HL-60 (cell line): ENCODE results near the gene FBXL17.

Experiments
- DNase-seq, 2 experiments: peaks; one replicate each; pipeline ENCODE4 v3.0.0-alpha.2; 2010 to 2020; ENCODE audit warnings: low read depth in 1 of 2, low spot score in 1 of 2
- H3K27ac ChIP-seq: fragments of 250-450 bp; sonication (Bioruptor Pico); replicated peaks from 2 replicates; pipeline ENCODE4 v1.5.1; 2020; ENCODE audit warnings: mild to moderate bottlenecking, moderate library complexity
- H3K27me3 ChIP-seq: fragments of 250-450 bp; sonication (Bioruptor Pico); 2 replicates; pipeline ENCODE4 v1.5.1; 2021; ENCODE audit warnings: mild to moderate bottlenecking, moderate library complexity; ENCODE audit not compliant: insufficient read depth, poor library complexity, severe bottlenecking
- H3K4me3 ChIP-seq: replicated peaks from 2 replicates; pipeline ENCODE4 v1.5.1; 2011; ENCODE audit warnings: mild to moderate bottlenecking, control low read depth, low read length; ENCODE audit not compliant: insufficient read depth
- GABPA ChIP-seq: IDR thresholded peaks from 2 replicates; pipeline ENCODE4 v1.6.1; 2012; ENCODE audit warnings: low read depth
- POLR2AphosphoS5 ChIP-seq: IDR thresholded peaks from 2 replicates; pipeline ENCODE4 v1.6.1; 2012; ENCODE audit warnings: low read depth
- SPI1 ChIP-seq: IDR thresholded peaks from 2 replicates; pipeline ENCODE4 v1.6.1; 2012; ENCODE audit warnings: low read depth, mild to moderate bottlenecking, borderline replicate concordance
- TF ChIP-seq, protein P1 (sequence below): IDR thresholded peaks from 2 replicates; pipeline ENCODE4 v1.6.1; 2012; ENCODE audit warnings: low read depth; ENCODE audit not compliant: insufficient replicate concordance
- TF ChIP-seq, protein P2 (sequence below): IDR thresholded peaks from one replicate; pipeline ENCODE4 v1.5.1; 2011; ENCODE audit warnings: low read length, control low read depth, inconsistent platforms; ENCODE audit not compliant: insufficient read depth

Gene FBXL17

DNA sequence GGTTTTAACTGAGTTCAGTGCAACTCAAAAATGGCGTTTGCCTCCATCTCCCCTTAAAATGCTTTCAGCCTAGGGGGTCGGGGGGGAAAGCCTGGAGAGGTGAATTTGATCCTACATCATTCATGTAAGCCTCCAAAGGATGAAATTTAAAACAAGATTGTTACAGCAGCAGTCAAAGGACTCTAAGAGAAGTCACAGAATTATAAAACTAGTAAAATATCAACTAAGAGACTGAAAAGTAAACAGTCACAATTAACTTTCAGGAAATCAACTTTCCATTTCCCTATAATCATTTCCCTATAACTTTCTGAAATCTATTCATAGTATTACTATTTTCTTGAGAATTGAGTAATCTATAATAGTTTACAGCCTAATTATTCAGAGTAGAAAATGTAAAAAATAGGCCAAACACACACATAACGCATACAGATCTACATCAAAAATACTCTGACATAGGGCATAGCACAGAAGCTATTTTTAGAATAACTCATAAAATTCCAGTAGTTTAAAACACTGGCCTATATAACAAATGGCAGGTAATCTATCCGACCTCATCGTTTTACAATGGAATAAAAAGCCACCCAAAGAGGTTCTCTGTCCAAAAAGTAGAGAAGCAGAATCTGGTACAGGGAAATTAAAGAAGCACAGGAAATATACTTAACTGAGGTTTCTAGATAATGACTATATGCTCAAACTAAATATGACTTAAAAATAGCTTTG is 37.6 kb downstream of the FBXL17 start:
- H3K4me3 ChIP-seq, result no peak overlapping the region
- H3K27me3 ChIP-seq, result no peaks in the 10 kb centered on the region
- TF ChIP-seq, protein P1, sequence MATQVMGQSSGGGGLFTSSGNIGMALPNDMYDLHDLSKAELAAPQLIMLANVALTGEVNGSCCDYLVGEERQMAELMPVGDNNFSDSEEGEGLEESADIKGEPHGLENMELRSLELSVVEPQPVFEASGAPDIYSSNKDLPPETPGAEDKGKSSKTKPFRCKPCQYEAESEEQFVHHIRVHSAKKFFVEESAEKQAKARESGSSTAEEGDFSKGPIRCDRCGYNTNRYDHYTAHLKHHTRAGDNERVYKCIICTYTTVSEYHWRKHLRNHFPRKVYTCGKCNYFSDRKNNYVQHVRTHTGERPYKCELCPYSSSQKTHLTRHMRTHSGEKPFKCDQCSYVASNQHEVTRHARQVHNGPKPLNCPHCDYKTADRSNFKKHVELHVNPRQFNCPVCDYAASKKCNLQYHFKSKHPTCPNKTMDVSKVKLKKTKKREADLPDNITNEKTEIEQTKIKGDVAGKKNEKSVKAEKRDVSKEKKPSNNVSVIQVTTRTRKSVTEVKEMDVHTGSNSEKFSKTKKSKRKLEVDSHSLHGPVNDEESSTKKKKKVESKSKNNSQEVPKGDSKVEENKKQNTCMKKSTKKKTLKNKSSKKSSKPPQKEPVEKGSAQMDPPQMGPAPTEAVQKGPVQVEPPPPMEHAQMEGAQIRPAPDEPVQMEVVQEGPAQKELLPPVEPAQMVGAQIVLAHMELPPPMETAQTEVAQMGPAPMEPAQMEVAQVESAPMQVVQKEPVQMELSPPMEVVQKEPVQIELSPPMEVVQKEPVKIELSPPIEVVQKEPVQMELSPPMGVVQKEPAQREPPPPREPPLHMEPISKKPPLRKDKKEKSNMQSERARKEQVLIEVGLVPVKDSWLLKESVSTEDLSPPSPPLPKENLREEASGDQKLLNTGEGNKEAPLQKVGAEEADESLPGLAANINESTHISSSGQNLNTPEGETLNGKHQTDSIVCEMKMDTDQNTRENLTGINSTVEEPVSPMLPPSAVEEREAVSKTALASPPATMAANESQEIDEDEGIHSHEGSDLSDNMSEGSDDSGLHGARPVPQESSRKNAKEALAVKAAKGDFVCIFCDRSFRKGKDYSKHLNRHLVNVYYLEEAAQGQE, result no peak
- no peak for TF ChIP-seq GABPA
- no peak for TF ChIP-seq POLR2AphosphoS5
- no peak for TF ChIP-seq SPI1
- TF ChIP-seq, protein P2, sequence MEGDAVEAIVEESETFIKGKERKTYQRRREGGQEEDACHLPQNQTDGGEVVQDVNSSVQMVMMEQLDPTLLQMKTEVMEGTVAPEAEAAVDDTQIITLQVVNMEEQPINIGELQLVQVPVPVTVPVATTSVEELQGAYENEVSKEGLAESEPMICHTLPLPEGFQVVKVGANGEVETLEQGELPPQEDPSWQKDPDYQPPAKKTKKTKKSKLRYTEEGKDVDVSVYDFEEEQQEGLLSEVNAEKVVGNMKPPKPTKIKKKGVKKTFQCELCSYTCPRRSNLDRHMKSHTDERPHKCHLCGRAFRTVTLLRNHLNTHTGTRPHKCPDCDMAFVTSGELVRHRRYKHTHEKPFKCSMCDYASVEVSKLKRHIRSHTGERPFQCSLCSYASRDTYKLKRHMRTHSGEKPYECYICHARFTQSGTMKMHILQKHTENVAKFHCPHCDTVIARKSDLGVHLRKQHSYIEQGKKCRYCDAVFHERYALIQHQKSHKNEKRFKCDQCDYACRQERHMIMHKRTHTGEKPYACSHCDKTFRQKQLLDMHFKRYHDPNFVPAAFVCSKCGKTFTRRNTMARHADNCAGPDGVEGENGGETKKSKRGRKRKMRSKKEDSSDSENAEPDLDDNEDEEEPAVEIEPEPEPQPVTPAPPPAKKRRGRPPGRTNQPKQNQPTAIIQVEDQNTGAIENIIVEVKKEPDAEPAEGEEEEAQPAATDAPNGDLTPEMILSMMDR, result no peak
- no peak for DNase-seq
- H3K27ac ChIP-seq, result no peak overlapping the region

DNA sequence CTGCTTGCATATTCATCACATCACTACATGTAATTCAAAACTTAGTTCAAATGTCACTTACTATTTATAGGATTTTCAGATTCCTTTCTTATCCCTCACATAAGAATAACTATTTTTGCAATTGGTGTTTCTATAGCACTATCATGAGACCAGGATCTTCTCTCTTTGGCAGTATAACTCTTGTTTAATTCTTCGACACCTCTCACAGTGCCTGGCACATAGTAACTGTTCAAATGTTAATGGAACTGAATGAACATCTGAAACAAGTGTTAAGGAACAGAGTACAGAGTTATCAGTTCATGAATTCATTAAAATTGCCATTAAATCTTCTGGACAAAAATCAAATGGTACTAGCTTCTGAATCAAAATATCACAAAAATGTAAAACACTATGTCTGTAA is 40.0 kb downstream of the FBXL17 start:
- Histone ChIP-seq H3K4me3 (no peak overlapping the region), H3K27ac (no peak overlapping the region), H3K27me3 (no peaks in the 10 kb centered on the region)
- TF ChIP-seq, protein P2, result no peak
- TF ChIP-seq SPI1, result no peak
- no peak for TF ChIP-seq GABPA
- no peak for TF ChIP-seq POLR2AphosphoS5
- DNase-seq, result no peak

DNA sequence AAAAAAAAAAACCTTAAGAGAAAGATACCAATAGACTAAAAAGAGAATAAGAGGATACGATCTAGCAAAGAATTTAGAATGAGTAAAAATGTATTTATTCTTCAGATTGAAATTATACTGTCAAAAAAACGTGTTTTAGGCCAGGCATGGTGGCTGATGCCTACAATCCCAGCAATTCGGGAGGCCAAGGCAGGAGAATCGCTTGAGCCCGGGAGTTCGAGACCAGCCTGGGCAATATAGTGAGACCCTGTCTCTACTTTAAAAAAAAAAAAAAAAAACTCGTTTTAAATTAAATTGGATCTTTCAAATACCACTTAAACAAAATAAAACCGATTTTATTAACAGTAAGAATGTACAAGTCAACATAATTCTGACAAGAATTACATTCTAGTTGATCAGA is 41.8 kb downstream of the FBXL17 start:
- TF ChIP-seq GABPA (no peak), SPI1 (no peak), POLR2AphosphoS5 (no peak)
- TF ChIP-seq, protein P1, result no peak
- TF ChIP-seq, protein P2, result no peak
- H3K27ac ChIP-seq, result no peak overlapping the region
- no peaks in the 10 kb centered on the region for H3K27me3 ChIP-seq
- H3K4me3 ChIP-seq, result no peak overlapping the region
- DNase-seq, result no peak

DNA sequence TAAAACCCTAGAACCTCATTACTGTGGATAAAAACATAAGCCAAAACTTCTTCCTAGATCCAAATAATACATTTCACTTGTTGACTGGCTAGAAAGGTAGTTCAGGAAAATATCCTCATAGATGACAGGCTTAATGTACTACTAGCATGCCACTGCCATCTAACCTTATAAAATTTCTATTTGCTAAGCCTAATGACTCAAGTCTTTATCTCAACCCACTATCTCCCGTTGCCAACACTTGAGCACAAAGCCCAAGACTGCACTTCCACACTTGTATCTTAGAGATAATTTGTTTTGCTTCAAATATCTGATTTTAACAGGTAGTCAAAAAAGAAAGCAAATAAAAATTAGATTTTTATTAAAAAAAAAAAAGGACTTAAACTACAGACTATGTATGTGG is 42.7 kb downstream of the FBXL17 start:
- no peak for DNase-seq
- H3K27me3 ChIP-seq, result no peaks in the 10 kb centered on the region
- no peak overlapping the region for H3K4me3 ChIP-seq
- H3K27ac ChIP-seq, result no peak overlapping the region
- no peak for TF ChIP-seq SPI1
- TF ChIP-seq, protein P1, result no peak
- TF ChIP-seq, protein P2, result no peak
- no peak for TF ChIP-seq POLR2AphosphoS5
- TF ChIP-seq GABPA, result no peak
